Measurements from ENCODE around the gene NUDT15. TPM values are rescaled to one million over a fixed set of nuclear protein-coding genes. Genes with fewer than 3 reads are reported as not detected.

NUDT15 gene
- total RNA-seq, 6 experiments from 2014 or later: 18.0 to 25.5 (median 23.7) TPM

DNA sequence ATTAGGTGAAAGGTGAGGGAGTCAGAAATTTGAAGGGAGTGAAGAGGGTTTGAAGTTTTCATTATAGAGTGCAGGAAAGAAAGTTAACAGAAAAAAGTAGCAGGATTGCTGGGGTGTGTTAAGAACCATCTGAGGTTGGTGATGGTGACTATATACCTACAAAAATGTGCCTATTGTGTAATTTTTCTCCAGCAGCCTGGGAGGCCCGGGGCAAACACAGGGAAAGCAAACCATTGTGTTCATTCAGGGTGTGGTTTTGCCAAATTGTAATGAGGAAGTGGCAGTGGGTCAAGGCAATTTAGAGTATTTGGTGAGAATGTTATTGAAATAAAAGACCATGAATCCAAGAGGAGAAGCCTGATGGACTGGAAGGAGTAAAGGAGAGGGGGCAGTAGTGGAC, 28.2 kb upstream of the NUDT15 start:
- Mint-ChIP-seq H3K4me3 (peak overlapping the region; percentile 12), H3K27ac (peak overlapping the region; percentile 67)

GRCh38 chr13:48010698-48011097, 26.8 kb upstream of the NUDT15 start:
- TF ChIP-seq, protein P1, sequence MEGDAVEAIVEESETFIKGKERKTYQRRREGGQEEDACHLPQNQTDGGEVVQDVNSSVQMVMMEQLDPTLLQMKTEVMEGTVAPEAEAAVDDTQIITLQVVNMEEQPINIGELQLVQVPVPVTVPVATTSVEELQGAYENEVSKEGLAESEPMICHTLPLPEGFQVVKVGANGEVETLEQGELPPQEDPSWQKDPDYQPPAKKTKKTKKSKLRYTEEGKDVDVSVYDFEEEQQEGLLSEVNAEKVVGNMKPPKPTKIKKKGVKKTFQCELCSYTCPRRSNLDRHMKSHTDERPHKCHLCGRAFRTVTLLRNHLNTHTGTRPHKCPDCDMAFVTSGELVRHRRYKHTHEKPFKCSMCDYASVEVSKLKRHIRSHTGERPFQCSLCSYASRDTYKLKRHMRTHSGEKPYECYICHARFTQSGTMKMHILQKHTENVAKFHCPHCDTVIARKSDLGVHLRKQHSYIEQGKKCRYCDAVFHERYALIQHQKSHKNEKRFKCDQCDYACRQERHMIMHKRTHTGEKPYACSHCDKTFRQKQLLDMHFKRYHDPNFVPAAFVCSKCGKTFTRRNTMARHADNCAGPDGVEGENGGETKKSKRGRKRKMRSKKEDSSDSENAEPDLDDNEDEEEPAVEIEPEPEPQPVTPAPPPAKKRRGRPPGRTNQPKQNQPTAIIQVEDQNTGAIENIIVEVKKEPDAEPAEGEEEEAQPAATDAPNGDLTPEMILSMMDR (IDR thresholded peaks at IDR 0.05): no peak
- H3K9me3 Mint-ChIP-seq: no peaks in the 10 kb centered on the region

More for the DNA sequence above, 28.2 kb upstream of the NUDT15 start:
- Mint-ChIP-seq H3K4me1 (ENCODE audit: low read depth) (peaks cover 18% of the 10 kb centered on the region), H3K9me3 (no peaks in the 10 kb centered on the region), H3K36me3 (ENCODE audit: low read depth) (no peaks in the 10 kb centered on the region), H3K27me3 (ENCODE audit: insufficient read depth) (peaks cover 1% of the 10 kb centered on the region)
- peak; percentile 59 for DNase-seq
- TF ChIP-seq, protein P1 (IDR thresholded peaks at IDR 0.05): no peak

GRCh38 chr13:48012668-48013067, 24.9 kb upstream of the NUDT15 start:
- H3K27ac Mint-ChIP-seq: no peak overlapping the region
- TF ChIP-seq, protein P1 (IDR thresholded peaks at IDR 0.05): no peak
- H3K27me3 Mint-ChIP-seq (ENCODE audit: insufficient read depth): peaks cover 1% of the 10 kb centered on the region; the same call in 1 of the 2 replicates
- H3K4me3 Mint-ChIP-seq: no peak overlapping the region
- H3K4me1 Mint-ChIP-seq (ENCODE audit: low read depth): peaks cover 18% of the 10 kb centered on the region
- DNase-seq: no peak
- H3K36me3 Mint-ChIP-seq (ENCODE audit: low read depth): no peaks in the 10 kb centered on the region
- no peaks in the 10 kb centered on the region for H3K9me3 Mint-ChIP-seq

More at GRCh38 chr13:48010698-48011097, 26.8 kb upstream of the NUDT15 start:
- DNase-seq: no peak
- Mint-ChIP-seq H3K4me3 (no peak overlapping the region), H3K4me1 (ENCODE audit: low read depth) (peaks cover 18% of the 10 kb centered on the region), H3K36me3 (ENCODE audit: low read depth) (no peaks in the 10 kb centered on the region), H3K27me3 (ENCODE audit: insufficient read depth) (peaks cover 1% of the 10 kb centered on the region; the same call in 1 of the 2 replicates), H3K27ac (no peak overlapping the region)

GRCh38 chr13:48014359-48014758, 23.2 kb upstream of the NUDT15 start:
- H3K4me1 Mint-ChIP-seq (ENCODE audit: low read depth): peaks cover 7% of the 10 kb centered on the region
- H3K27ac Mint-ChIP-seq: no peak overlapping the region
- H3K9me3 Mint-ChIP-seq: no peaks in the 10 kb centered on the region
- H3K36me3 Mint-ChIP-seq (ENCODE audit: low read depth): no peaks in the 10 kb centered on the region
- H3K4me3 Mint-ChIP-seq: no peak overlapping the region
- H3K27me3 Mint-ChIP-seq (ENCODE audit: insufficient read depth): peaks cover 1% of the 10 kb centered on the region; the same call in 1 of the 2 replicates
- no peak for DNase-seq
- TF ChIP-seq, protein P1 (IDR thresholded peaks at IDR 0.05): no peak

GRCh38 chr13:48018637-48019036, 18.9 kb upstream of the NUDT15 start:
- H3K27me3 Mint-ChIP-seq (ENCODE audit: insufficient read depth): no peaks in the 10 kb centered on the region
- no peaks in the 10 kb centered on the region for H3K4me1 Mint-ChIP-seq (ENCODE audit: low read depth)
- H3K4me3 Mint-ChIP-seq: no peak overlapping the region
- no peak for DNase-seq
- no peaks in the 10 kb centered on the region; the same call in 1 of the 2 replicates for H3K9me3 Mint-ChIP-seq
- TF ChIP-seq, protein P1 (IDR thresholded peaks at IDR 0.05): no peak
- no peak overlapping the region for H3K27ac Mint-ChIP-seq
- peaks cover 7% of the 10 kb centered on the region; the same call in 1 of the 2 replicates for H3K36me3 Mint-ChIP-seq (ENCODE audit: low read depth)

Measured in HFFc6 (cell line).